ENCODE measurements around the gene DIDO1.

The DIDO1 gene

DNA sequence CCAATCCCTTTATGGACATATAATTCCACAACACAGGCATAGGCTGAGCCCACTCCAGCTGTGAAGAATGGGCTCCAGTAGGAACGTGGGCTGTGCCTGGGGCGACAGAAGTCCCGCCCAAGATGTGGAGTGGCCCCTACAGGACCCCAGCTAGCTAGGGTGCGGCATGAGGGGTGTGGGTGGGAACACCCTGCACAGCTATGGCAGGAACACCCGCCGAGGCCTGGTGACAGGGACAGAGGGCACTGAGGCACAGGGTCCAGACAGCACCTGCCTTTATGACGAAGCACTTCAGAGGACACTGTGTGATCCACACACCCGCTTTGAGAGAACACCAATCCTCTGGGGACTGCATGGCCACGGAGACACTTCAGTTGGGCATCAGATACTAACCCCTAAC lies 36.4 kb downstream of the DIDO1 start:
- DNase-seq, result no peak

DNA sequence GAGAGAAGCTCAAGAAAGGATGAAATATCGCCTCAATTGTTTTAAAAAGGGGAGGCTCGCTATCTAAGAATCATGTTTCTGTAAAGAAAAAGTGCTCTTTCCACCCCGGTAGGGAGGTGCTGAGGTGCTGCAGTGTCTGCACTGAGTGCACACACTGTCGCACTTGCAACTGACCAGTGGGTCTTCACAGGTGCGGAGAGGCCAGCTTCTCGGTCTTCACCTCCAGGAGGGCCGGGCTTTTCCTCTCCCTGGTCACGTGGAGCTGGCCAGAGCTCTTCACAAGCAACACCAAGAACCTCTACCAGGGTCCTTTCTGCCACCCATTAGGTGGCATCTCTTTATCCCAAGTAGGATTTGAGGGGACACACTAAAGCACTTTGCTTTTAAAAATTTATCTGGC lies 36.9 kb downstream of the DIDO1 start:
- DNase-seq, result no peak

DNA sequence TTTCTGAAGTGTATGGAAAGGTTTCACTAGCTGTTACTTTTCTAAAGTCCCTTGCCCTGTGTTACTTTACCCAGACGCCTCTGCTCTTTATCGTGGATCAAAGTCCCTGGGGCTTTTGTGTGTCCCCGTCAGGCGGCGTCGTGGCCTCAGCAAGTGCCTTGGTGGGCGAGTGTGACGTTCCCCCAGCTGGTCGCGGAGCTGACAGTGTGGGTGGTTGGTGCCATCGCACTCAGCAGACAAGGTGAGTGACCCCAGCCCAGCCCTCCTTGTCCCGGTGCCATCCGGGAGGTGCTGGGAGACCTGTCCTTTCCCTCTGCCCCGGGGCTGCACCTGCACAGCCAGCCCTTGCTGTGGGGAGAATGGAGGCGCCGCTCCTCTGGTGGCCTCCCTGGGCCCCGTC lies 37.4 kb downstream of the DIDO1 start:
- no peak for DNase-seq

DNA sequence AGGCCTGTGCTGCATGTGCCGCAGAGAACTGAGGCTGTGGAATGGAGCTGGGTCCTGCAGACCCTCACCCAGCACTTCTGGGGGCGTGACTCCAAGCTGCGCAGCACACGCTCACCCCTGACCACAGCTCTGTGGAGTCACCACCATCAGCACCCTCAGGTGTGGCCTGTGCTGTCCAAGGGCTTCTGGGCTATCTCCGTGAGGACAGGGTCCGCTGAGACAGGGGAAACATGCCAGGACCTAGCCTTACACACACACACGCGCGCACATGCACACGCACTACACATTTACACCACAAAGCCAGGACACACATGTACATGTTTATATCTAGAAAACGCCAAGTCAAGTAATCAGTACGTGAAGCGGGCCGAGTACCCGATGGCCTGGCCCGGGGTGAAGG lies 37.9 kb downstream of the DIDO1 start:
- no peak for DNase-seq

DNA sequence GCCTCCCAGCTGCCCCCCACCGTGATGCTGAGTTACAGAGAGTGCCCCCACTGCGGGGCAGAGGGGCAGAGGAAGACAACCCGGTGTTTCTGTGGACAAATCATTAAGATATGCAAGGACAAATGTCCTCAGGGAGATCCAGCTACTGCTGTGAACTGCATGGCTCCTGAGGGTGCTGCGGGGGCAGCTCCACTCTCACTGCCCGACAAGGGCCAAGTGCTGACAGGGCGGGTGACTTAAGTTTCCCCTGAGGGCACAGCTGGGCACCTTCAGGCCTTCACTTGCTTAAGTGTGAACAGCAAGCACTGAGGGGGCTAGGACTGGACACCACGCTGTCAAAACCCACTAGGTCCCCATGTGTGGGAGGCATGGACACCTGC lies 38.5 kb downstream of the DIDO1 start:
- no peak for DNase-seq

DNA sequence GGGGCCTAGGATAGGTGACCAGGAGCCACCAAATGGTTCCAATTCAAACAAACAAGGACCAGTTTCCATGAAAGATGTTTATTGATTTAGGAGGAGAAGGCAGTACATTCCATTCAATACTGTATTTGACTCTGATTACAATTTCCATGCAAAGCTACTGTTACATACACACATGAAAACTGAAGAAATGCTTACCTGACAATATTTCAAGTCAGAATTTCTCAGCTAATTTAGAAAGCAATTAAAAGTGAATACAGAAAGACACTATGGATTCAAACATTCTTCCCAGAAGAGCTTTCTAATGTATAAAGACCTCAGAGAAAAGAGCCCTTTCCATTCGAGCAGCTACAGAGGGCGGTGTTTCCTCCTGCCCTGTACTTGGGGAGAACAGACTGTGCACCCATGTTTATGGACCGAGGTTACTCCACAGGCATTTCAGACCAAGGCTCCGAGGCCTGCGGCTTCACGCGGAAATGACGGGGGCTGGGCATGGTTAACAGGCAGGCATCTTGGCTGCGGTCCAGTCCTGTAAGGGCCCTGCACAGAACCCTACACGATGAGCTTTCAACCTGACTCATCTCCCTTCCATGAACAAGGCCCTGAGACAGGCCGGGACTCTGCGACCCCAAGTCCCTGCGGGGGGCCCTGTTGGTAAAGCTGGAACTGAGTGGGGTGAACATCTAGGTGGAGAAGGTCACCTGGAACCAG lies 39.0 kb downstream of the DIDO1 start:
- DNase-seq, result peak; percentile 83

DNA sequence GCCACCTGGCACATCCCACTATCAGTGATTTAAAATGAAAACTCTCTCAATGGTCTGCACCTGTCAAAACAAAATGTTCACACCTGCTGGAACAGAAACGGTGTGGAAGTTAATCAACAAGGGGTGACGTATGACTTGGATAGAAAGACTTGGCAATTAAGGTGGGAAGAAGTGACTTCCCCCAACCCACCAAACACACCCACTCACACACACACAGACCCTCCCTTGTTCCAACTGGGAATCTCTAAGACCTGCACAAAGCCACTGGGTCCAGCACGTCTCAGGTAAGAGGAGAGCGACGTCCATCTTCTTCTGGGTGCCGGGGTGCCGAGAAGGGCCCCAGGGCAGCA lies 39.6 kb downstream of the DIDO1 start:
- DNase-seq, result no peak

DNA sequence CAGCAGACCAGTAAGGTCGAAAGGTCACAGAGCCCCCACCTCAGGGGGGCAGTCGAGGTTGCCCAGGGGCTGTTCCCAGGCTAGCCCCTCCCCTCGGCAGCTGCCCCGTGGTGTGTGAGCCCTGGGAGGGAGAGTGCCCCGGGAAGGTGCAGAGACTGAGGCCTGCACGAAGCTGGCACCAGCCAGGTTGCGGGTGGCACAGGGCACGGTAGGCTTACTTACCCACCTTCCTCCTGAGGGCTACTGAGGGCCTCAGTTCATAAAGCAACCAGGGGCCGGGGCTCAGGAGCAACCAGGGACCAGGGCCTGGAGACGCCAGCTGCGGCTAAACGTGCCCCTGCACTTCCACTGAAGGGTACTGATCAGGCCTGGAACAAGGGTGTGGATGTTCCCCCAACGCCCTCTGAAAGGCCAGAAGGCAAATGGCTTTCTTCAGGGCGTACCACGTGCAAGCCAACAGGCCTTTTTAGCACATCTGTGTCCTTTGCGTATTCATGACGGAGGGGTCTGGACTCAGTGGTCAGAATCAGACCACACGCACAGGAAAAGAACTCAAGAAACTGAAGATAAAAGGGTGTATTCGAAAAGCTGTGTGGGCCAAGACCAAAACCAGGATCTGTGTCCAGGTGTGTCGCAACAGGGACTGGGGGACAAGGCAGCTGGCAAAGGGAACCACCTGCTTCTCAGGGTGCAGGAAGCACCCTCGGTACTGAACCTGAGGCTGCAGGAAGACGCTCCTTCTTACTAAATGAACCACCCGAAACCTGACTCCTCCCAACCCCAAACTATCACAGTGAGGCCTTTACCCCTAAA lies 40.2 kb downstream of the DIDO1 start:
- DNase-seq, result no peak

DNA sequence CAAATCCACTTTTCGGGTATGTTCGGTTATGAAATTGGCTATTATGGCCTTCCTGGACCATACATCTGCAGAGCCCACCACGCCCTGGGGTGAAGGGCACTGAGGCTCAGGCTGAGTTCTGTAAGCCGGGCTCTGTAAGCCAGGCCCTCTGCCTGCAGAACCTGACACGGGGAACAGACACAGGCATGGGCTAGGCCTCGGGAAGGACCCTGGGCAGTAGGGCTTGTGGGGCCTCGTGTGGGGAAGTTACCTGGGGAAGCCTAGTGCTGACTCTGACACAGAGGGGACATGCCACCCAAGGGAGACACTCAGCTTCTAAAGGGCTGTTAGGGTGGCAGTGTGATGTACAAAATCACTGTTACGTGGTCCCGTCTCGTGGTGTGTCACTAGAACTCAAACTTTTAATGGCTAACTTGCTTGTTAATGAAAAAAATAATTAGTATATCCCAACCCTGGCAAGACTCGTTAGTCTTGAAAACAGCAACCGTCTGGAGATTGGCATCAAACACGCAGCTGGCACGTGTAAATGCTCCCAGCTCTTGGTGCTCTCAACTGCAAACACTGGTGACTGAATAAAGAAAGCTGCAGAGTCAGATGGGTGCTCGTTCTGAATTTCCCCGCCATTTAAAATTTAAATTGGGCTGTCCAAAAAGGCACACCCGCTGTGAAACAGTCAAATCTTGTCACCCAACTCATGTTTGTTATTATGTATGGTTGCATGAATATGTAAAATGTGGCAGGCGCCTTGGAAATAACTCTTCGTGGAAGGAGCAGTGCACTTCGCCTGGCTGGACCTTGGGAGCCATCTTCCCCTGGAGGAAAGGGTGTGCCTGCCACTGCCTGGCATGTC lies 41.0 kb downstream of the DIDO1 start:
- DNase-seq, result no peak

DNA sequence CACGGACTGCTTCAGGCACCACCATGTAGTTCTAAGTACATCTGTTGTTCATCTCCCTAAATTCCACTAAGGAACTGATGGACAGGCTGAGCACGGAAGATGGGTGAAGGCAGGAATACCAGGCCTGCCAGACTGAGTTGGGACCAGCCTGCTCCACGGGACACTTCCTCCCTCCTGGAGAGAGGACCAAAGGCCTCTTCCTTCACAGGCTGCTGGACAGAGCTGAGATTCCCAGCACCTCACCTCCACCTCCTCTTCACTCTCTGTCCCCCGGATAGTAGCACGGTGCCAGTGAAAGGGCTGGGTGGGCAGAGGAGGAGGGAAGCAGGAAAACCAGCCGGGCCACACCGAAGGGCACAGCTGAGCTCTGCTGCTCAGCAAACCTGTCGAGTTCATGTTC lies 41.7 kb downstream of the DIDO1 start:
- no peak for DNase-seq

DNA sequence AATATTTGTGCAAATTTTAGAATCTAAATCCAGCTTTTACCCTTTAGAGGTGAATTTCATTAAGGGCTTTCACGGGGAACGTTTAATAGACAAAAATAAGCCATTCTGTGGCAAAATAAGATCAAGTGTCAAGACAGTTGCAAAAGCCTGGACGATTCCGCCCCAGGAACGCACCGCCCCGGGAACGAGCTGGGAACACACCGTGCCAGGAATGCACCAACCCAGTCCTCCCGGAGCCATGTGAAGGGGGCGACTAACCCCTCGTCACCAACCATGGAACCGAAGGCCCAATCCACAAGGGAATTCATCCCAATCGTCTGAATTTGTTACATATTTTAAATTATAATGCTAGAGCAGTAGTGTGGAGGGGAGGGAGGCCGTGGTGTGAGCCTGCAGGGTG lies 43.9 kb downstream of the DIDO1 start:
- no peak for DNase-seq

DNA sequence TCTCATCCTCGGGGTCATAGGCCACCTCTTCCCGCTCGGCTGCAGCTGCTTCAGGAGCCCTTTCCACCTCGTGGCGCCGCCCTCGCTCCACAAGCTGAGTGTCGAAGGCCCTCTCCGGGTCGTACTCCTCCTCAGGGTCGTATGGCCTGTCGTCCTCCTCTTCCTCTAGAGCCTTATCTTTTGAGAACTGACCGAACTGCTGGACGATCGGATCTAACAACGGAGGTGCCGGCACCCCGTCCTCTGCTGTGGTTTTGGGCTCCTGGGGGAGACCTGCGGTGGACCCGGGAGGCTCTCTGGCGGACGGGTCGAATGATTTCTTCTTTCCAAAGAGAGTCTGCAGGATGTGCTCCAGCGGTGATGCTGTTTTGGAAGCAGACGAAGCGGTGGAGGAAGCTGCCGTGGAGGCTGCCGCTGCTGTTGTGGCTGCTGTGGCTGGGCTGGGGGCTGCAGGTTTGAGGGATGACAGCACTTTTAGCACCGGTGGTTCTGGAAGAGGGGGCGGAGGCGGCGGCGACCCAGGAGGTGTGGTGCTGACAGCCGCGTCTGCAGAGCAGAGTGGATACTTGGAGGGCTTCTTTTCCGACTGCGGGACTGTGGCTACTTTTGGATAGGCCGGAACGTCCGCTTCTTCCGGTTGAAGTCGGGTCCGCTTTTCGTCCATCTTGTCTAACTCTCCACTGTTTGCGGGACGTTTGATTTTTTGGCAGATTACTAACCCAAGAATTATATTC lies 44.5 kb downstream of the DIDO1 start:
- DNase-seq, result no peak

DNA sequence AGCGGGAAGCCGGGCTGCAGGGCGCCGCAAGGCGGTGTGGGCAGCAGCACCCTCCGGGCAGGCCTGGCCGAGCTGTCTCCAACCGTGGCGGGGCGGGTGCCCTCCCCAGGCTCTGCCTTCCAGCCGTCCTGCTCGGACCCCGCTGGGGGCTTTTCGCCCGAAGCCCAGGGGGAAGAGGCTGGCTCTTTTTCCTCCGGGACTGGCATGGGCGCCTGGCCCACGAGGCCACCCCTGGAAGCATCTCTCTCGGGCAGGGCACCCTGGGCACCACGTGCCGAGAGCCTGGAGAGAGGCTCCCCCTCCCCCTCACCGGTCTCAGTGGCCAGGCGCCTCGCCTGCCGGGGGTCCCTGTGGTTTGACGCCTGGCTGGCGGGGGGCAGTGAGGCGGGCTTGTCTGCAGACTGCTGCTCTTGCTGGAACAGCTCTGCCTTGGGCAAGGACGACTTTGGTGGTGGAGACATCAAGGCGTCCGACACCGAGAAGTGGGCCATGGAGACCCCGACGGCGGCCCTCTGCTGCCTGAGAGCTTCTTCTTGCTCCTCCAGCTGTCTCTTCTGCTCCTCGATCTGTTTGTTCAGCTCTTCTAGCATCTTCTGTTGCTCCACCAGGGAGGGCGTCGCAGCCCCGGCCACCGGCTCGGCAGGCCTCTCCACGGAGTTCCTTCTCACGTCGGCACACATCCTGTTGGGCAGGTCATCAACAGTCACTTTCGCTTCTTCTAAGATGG lies 45.2 kb downstream of the DIDO1 start:
- DNase-seq, result no peak

DNA sequence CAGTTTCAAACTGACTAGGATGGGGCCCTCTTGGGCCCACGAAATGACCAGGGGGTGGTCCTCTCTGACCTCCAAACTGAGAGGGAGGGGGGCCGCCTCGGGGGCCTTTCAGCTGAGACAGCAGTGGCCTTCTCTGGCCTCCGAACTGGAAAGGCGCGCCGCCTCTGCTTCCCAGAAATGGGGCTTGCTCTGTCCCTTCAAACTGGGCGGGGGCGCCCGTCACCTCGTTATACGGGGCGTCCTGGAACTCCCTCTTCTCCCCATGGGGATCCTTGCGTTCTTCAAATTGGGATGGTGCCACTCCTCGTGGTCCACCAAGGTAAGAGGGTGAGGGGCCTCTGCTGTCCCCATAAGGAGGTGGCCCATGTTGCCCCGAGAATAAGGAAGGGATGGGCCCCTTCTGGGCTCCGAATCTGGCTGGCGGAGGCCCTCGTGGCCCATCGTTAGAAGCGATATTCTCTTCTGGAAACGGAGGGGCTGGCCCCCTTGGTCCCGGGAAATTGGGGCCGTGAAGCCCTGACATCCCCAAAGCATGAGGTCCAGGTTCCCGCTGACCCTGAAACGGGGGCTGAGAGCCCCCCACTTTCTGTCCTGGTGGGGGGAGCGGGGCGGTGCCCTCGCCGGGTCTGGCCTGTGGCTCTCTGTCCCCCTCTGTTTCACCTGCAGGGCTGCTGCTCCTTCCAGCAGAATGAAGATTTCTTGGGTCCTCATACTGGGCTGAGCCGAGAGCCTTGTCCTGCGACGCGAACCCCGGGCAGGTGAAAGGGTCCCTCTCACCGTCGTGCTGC lies 46.0 kb downstream of the DIDO1 start:
- no peak for DNase-seq

DNA sequence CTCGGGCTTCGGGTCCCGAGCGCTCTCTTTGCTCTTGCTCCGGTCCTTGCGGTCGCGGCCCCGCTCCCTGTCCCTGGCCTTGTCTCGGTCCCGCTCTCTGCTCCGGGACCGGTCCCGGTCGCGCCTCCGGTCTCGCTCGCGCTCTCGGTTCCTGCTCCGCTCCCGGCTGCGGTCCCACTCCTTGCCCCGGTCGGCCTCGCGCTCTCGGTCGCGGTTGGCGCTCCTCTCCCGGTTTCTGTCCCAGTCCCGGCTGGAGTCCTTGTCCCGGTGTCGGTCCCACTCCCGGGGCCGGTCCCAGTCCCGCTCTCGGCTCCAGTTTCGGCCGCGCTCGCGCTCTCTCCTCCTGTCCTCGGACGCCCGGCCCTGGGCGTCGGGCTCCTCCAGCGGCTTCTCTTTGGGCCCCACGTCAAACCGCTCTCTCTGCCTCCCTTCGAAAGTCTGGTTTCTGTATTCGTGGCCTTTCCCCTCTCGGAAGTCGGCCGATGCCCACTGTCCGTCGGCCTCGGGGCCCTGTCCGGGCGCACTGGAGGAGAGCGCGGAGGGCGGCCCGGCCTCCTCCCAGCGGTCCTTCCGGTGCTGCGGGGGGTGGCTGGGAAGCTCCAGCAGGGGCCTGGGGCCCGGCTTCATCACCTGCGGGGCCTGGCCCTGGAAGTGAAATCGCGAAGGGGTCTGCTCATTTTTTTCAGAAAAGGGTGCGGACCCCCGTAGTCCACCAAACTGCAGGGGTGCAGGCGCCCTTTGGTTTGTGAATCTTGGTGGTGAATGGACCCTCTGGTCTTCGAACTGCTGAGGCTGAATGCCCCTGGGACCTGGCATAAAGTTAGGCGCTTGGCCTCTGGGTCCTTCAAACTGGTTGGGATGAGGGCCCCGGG lies 46.8 kb downstream of the DIDO1 start:
- no peak for DNase-seq

DNA sequence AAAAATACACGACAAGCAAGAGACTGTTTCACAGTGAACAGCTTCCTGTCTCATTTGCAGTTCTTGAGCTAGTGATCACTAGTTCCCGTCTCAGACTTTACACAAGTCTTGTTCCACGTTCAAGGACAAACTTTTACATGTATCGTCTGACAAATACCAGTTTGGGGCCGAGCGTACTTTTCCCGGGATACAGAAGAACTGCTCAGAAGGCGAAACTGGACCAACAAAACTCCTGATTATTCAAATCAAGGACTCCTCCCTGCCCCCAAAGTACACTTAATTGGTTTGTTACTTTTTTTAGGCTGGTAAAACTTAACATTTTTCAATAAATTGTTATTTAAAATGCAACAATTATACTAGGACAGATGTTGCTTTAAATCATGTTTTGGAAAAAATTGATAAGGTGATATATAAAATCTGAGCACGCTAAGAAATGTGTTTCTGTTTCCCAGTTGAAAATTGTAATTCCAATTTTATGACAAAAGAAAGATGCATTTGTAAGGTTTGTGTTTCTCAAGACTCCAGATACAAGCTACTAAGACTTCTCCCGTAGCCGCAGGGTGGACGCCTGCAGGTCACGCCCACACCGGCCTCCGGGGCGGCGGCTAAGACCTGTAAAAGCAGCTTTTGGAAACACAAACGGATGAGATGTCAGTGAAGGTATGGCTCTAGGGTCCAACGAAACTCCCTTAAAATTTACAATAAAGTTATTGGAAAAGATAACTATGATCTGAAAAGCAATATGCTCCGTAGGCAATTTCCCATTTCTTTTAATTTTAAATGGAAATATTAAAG lies 47.9 kb downstream of the DIDO1 start:
- DNase-seq, result no peak

DNA sequence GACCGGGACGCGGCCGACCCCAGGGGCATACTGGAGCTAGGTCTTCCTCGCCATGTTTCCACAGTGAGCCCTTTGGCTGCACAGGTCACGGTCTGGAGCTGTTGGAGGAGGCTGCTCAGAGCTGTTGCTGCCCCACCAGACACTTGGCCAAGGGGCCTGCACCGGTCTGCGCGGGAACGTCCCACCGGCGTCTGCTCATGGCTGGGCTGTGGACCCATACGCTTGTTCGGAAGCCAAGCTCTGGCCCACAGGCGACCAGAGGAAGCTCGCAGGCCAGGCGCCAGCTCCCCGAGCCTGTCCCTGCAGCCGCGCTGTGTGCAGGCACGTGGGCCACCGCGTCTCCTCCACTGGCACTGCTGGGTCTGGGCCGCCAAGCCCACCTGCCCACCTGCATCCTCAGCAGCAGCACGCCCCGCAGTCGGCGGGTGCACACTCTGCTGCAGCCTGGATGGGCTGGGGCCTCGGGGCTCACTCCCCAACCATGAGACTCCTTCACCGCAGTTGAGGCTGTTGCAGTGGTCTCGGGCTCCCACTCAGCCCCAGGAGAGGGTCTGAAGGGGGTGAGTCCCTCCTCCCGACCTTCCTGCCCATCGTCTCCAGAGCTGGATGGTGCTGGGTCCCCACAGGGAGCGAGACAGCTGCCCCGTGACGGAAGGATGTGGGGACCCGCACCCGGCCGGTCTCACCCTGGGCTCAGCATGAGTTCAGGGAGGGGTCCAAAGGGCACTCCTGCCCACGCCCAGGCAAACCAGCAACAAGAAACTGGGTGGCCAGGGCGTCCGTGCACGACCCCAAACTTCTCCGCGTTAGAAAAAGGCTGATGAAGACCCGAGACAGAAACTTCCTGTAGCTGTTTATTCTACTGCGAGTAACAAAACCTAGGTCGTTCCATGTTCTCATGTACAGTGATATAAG lies 49.1 kb downstream of the DIDO1 start:
- peak; percentile 92 for DNase-seq

DNA sequence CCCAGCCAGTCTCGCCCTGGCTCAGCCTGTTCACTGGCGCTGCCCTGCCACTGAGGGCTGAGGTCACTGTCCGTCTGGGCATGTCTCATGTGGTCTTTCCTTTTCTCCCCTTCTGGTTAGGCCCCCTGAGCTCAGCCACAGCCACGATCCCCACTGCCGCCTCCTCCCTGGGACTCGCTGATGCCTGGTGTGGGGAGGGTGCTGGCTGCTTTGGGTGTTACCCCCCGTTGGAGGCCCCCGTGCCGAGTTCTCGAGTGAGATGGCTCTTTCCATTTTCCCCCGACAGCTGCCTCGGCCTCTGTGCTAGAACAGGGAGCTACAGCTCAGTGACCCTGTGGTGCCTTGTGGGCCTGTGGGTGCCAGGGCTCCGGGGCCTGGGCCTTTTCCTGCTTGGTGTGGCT lies 49.8 kb downstream of the DIDO1 start:
- DNase-seq, result no peak

Data from femur (tissue), 1 donor.